Measurements from ENCODE around the gene PHKA2.

PHKA2 gene

DNA sequence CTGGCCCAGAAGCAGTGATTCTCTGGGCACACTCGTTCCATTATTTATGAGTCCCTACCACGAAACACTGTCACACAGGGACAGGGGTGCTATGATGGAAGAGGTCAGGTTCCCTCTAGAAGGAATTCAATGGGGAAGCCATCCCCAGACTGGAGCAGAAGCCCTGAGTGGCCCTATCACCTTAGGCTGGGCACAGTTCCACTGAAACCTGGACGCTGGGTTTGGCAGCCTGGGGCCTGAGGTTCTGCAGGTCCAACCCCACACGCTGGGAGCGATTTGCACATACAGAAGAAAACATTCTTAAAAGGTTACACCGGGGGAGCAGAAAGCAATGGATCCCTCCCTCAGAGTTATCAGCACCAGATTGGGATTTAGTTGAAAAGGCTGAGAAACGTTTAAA is 63.3 kb downstream of the PHKA2 start:
- TF ChIP-seq, protein P1, sequence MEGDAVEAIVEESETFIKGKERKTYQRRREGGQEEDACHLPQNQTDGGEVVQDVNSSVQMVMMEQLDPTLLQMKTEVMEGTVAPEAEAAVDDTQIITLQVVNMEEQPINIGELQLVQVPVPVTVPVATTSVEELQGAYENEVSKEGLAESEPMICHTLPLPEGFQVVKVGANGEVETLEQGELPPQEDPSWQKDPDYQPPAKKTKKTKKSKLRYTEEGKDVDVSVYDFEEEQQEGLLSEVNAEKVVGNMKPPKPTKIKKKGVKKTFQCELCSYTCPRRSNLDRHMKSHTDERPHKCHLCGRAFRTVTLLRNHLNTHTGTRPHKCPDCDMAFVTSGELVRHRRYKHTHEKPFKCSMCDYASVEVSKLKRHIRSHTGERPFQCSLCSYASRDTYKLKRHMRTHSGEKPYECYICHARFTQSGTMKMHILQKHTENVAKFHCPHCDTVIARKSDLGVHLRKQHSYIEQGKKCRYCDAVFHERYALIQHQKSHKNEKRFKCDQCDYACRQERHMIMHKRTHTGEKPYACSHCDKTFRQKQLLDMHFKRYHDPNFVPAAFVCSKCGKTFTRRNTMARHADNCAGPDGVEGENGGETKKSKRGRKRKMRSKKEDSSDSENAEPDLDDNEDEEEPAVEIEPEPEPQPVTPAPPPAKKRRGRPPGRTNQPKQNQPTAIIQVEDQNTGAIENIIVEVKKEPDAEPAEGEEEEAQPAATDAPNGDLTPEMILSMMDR (conservative IDR thresholded peaks at IDR 0.05; ENCODE audit: low read depth) = no peak
- no peak for DNase-seq (ENCODE audit: low spot score)
- no peak overlapping the region for H3K27ac ChIP-seq
- ChIA-PET POLR2A (ENCODE audit: low non-redundant PET) (no interaction called here), CTCF (no interaction called here)

DNA sequence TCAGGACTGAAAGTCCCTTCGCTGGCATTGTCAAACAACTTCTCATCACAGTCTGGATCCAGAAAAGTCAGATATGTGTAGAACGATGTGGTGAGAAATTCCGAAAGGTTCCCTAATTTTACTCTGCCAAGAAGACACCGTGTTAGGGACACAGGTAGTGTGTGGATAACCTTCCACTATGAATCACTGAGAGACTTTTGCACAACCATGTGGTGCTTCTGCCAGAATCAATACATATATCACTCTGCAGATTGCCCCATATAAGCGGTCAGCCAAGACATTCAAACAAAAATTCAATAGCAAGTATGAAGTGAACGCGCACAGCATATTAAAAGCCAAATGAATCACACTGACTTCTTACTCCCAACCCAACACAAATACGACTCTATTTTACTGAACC is 63.8 kb downstream of the PHKA2 start:
- ChIA-PET CTCF (interaction anchor here (0.7 kb wide), 1 partner anchor 87 kb away, joined by 5 read pairs; no protein-coding TSS in a partner anchor), POLR2A (ENCODE audit: low non-redundant PET) (no interaction called here)
- no peak for DNase-seq (ENCODE audit: low spot score)
- H3K27ac ChIP-seq = no peak overlapping the region
- TF ChIP-seq, protein P1 (conservative IDR thresholded peaks at IDR 0.05; ENCODE audit: low read depth) = no peak

DNA sequence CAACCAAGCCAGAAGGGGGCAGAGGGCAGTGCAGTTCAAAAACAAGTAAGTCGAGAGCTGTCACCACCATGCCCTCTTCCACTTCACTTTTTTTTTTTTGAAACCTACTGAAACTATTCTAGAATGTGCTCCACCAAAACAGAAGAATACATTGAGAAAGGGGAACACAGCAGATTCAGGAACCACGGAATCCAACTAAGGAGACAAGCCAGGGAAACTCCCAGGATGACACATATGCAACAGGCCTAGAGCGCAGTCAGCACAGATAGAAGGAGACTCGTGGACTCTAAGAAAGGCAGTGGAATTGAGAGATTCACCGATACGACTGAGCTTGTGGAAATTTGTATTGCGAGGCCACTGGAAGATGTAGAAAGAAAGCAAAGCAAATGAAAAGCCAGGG is 66.1 kb downstream of the PHKA2 start:
- H3K27ac ChIP-seq = no peak overlapping the region
- ChIA-PET POLR2A (ENCODE audit: low non-redundant PET) (no interaction called here), CTCF (interaction anchor here (0.6 kb wide), 1 partner anchor 270 kb away, joined by 4 read pairs; no protein-coding TSS in a partner anchor)
- DNase-seq (ENCODE audit: low spot score) = no peak
- TF ChIP-seq, protein P1 (conservative IDR thresholded peaks at IDR 0.05; ENCODE audit: low read depth) = no peak

DNA sequence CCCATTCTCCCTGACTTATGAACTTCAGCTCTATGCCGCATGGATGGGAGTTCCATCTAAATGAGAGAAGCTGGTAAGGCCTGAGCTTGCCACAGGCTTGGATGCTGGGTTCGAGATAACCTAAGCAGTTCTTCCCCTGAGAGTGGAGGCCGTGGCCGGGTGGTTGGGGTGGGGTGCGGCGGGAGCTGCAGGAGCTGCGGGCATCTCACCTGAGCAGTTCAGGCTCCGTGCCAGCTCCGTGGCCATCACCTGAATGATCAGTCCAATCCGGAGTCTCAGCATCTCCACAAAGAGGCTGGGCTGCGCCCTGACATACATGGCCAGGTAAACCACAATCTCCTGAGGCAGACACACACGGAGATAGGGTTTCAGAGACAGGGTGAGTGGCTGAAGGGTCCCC is 77.6 kb downstream of the PHKA2 start:
- TF ChIP-seq, protein P1 (conservative IDR thresholded peaks at IDR 0.05; ENCODE audit: low read depth) = no peak
- no peak for DNase-seq (ENCODE audit: low spot score)
- H3K27ac ChIP-seq = no peak overlapping the region
- ChIA-PET POLR2A (ENCODE audit: low non-redundant PET) (no interaction called here), CTCF (interaction anchor here (0.7 kb wide), 1 partner anchor 208 kb away, joined by 3 read pairs; no protein-coding TSS in a partner anchor)

DNA sequence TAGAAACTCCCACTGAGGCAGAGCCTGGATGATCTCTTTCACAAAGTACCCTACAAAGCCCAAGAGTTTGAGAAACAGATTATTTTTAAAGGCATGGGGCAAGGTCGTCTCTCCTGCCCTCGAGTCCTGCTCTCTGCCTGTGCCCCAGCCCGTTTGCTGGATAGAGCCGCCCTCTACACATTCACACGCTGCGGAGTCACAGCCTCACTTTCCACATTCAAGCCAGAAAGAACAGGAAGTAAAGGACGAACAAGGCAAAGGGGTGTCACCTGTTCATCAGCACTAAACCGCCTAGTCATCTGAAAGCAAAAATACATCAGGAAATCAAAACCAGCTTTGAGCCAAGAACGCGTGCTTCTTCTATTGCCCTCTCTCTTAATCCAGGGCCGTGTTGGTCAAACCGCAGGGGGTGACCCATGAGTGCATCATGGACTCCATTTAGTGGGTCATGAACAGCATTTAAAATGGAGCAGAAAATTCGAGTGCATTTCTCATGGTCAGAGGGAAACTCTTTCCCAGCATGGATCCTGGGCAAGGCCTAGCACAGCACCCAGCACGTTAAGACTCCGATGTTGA is 83.4 kb downstream of the PHKA2 start:
- no peak overlapping the region for H3K27ac ChIP-seq
- DNase-seq (ENCODE audit: low spot score) = no peak
- TF ChIP-seq, protein P1 (conservative IDR thresholded peaks at IDR 0.05; ENCODE audit: low read depth) = no peak
- ChIA-PET POLR2A (ENCODE audit: low non-redundant PET) (no interaction called here), CTCF (interaction anchor here (0.6 kb wide), 1 partner anchor 164 kb away, joined by 4 read pairs; no protein-coding TSS in a partner anchor)

DNA sequence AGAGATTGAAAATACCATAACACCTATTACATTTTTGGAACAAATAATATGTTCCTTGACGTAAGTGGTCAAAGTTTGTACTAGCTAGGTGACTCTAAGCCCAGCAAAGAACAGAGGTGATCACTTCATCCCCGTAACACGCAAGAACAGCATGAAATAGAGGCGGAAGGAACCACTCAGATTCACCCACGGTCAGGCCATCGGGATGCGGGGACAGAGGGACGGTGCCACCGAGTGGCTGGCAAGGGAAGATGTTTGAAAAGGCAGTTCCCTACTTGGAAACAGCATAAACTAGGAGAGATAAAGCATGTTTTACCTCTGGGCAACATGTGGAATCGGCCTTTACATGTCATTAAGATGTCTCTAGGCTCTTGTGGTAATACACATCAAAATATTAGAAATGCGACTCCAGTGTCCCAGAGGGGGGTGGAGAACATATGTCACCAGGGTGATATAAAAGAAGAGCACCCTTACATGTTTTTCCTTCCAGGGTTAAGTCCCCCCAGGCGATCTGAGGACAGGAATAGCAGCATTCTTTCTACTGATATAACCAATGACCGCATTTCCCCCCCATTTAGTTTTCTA is 84.0 kb downstream of the PHKA2 start:
- POLR2A ChIA-PET (ENCODE audit: low non-redundant PET) = no interaction called here
- no peak for DNase-seq (ENCODE audit: low spot score)
- TF ChIP-seq, protein P1 (conservative IDR thresholded peaks at IDR 0.05; ENCODE audit: low read depth) = no peak
- no peak overlapping the region for H3K27ac ChIP-seq
- CTCF ChIA-PET = no interaction called here

Measured in RWPE1 (cell line).